Astrocyte of the spinal cord (primary cell): ENCODE results near the gene FABP3.

Source experiments
- DNase-seq: peaks from one replicate; pipeline ENCODE4 v3.0.0; 2011; ENCODE audit warnings: low read depth, low spot score
- H3K4me3 ChIP-seq: 2 replicates; pipeline ENCODE4 v1.5.1; 2011; ENCODE audit warnings: low read depth, mild to moderate bottlenecking, low read length, moderate library complexity
- in situ Hi-C: cut with HindIII; loops from 2 replicates; pipeline ENCODE4 v1.10.0; 2017; ENCODE audit warnings: low sequenced_read_pairs
- TF ChIP-seq, protein P1 (sequence below): IDR thresholded peaks from 2 replicates; pipeline ENCODE4 v1.5.1; 2012; ENCODE audit warnings: low read depth, mild to moderate bottlenecking, low read length, inconsistent platforms

FABP3 gene

DNA sequence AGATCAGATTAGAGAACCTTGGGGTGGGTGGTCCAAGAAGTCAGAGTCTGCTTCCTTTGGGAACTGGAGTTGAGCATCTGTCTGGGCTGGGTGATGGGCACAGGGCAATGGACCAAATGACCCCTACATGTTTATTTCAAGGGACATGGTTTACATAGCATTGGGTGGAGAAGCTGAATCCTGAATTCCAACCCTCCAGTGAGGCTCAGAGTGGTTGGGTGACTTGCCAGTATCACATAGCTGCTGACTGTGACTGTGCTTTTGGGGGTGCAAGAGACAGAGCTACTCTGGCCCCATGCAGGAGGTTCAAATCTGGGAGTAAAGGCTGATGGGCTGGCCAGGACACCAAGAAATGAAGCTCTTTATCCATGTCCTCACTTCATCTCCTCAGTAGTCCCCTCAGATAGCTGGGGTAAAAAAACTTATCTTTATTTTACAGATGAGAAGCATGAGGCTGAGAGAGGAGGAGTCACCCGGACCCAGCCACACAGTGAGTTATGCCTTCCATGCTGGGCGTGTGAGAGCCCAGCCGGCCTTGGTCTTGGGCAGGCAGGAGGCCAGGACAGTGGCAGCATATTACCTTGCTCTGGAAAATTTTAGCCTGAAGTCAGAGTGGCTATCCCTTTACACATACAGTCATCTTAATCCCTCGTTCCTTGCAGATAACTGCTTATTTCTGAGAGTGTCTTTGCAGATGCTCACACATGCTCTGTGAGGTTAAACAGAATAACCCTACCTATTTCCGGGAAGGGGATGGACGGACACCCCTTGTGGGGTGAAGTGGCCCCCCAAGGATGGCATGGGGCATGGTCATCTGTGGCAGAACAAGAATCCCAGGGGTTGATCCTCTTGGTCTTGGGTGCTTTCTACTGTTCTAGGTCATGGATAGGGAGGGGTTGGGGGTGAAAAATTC is 37.3 kb upstream of the FABP3 start:
- TF ChIP-seq, protein P1, sequence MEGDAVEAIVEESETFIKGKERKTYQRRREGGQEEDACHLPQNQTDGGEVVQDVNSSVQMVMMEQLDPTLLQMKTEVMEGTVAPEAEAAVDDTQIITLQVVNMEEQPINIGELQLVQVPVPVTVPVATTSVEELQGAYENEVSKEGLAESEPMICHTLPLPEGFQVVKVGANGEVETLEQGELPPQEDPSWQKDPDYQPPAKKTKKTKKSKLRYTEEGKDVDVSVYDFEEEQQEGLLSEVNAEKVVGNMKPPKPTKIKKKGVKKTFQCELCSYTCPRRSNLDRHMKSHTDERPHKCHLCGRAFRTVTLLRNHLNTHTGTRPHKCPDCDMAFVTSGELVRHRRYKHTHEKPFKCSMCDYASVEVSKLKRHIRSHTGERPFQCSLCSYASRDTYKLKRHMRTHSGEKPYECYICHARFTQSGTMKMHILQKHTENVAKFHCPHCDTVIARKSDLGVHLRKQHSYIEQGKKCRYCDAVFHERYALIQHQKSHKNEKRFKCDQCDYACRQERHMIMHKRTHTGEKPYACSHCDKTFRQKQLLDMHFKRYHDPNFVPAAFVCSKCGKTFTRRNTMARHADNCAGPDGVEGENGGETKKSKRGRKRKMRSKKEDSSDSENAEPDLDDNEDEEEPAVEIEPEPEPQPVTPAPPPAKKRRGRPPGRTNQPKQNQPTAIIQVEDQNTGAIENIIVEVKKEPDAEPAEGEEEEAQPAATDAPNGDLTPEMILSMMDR: no peak
- in situ Hi-C loops: no loop called here
- no peak overlapping the region for H3K4me3 ChIP-seq
- DNase-seq: no peak

DNA sequence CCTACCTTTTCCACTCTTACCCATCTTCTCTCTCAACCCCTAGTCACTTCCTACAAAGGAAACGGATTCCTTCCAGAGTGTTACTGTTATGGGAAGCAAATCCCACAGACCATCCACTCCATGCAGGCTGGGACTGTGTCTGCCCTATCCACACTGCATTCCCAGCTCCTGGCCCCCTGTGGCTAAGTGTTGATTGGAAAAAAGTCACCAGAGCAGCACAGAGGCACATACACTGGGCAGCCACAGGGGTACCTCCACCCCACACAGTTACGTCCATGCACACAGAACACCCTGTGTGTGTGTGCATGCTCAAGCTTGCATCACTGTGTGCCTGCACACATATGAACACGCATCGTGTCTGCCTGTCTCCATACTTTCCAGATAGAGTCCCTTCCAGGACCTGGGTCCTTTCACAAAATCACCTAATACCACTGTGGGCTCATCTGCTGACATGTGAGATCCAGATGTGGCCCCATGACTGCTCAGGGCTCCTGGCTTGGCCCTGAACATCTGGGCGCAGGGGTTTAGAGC is 36.0 kb upstream of the FABP3 start:
- TF ChIP-seq, protein P1: no peak
- H3K4me3 ChIP-seq: no peak overlapping the region
- no peak for DNase-seq
- in situ Hi-C loops: no loop called here

DNA sequence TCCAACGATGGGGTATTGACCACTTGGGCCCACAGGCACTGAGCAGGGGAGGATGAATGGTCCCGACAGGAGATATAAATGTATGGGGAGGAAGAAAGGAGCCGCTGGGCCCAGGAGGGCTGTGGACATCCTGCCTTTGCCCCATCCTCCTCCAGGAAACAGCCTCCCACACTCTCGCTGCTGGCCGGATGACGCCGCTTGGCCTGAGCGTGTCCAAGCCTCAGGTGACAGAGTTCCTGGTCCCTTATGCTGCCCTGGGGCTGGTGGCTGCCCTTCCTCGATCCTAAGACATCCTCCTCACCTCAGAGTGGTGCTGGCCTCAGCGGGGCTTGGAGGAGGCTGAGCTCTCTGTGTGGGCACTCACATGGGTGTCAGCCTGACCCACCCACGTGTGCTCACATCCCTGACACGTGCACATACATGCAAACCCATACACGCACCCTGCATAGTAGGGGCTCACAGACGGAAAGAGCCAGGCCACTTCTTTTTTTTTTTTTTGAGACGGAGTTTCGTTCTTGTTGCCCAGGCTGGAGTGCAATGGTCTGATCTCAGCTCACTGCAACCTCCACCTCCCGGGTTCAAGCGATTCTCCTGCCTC is 34.3 kb upstream of the FABP3 start:
- TF ChIP-seq, protein P1: no peak
- no peak for DNase-seq
- in situ Hi-C loops: no loop called here
- no peak overlapping the region for H3K4me3 ChIP-seq

DNA sequence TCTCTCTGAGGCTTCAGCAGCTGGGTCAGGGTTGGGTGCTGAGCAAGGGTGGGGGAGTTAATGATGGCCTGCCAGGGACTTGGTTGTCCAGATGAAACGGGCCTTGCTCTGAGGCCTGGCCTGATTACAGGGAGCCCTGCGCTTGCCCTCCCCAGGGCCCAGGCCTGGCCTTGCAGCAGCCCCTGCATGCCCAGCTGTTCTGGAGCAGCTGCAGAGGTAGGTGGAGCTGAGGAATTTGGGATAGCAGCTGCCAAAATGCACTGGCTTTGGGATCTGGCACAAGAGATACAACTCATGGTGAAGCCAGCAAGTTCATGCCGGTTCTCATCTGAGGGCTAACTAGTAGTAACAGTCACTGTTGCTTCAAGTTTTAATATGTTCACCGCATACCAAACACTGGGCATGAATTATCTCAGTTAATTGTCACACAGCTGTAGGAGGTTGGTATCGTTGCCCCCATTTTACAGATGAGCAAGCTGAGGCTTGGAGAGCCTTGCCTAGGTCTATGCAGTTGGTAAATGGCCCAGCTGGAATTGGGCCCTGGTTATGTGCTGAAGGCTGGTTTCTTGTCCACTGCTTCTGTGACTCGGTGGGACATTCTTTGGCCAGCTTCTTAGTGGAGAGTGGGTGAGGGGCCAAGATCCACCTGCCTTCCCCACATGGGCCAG is 32.8 kb upstream of the FABP3 start:
- TF ChIP-seq, protein P1: no peak

DNA sequence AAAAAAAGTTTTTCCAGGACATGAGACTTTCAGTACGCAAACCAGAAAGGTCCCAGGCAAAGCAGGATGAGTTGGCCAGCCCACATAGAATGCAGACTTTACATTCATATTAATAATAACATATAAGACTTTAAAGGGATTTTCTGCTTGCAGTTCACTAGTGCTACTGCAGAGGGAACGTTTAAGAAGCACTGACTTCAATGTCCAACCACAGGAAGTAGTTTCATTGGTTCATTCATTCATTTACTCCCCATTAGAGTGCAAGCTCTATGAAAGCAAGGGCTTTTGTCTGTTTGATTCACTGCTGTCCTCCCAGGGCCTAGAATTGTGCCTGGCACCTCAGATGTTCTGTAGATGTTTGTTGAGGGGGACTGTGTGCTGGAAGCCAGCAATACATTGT is 28.4 kb upstream of the FABP3 start:
- TF ChIP-seq, protein P1: peak; percentile 10
- no peak overlapping the region for H3K4me3 ChIP-seq
- in situ Hi-C loops: no loop called here
- no peak for DNase-seq

More for the DNA sequence above, 32.8 kb upstream of the FABP3 start:
- in situ Hi-C loops: no loop called here
- H3K4me3 ChIP-seq: no peak overlapping the region
- no peak for DNase-seq

DNA sequence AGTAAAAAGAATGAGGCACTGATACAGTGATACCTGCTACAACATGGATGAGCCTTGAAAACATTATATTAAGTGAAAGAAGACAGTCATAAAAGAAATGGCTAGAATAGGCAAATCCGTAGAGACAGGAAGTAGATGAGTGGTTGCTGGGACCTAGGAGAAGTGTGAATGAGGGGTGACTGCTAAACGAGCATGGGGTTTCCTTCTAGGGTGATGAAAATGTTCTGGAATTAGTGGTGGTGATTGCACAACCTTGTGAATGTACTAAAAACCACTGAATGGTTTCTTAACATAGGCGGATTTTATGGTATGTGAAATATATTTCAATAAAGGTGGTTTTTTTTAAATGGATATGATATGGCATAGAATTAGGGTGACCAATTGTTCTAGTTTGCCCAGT is 27.5 kb upstream of the FABP3 start:
- H3K4me3 ChIP-seq: no peak overlapping the region
- TF ChIP-seq, protein P1: no peak
- DNase-seq: no peak
- in situ Hi-C loops: no loop called here
